MM.1S (cell line): ENCODE results near the gene SPAG7.
A peak's percentile ranks its signal among the peaks of the same experiment; 100 is the strongest.

Experiments
- DNase-seq: peaks from one replicate; pipeline ENCODE4 v3.0.0-alpha.2; 2015
- H2AFZ ChIP-seq: fragments of 300-600 bp; sonication (generic); 2 replicates; pipeline ENCODE4 v1.6.0; 2016; ENCODE audit warnings: antibody characterized with exemption, low read length
- H3F3A ChIP-seq: fragments of 300-600 bp; sonication (generic); 2 replicates; pipeline ENCODE4 v1.6.1; 2016; ENCODE audit warnings: mild to moderate bottlenecking, antibody characterized with exemption, low read length, moderate library complexity, mixed read lengths; ENCODE audit not compliant: insufficient read depth
- H3K27ac ChIP-seq: fragments of 300-600 bp; sonication (generic); 2 replicates; pipeline ENCODE4 v1.5.1; 2016; ENCODE audit warnings: mild to moderate bottlenecking, low read length
- H3K27me3 ChIP-seq: fragments of 300-600 bp; sonication (generic); replicated peaks from 2 replicates; pipeline ENCODE4 v1.6.0; 2016; ENCODE audit warnings: low read length; ENCODE audit not compliant: insufficient read depth
- H3K36me3 ChIP-seq: fragments of 300-600 bp; sonication (generic); replicated peaks from 2 replicates; pipeline ENCODE4 v1.6.1; 2016; ENCODE audit warnings: mild to moderate bottlenecking, low read length, mixed read lengths; ENCODE audit not compliant: insufficient read depth
- H3K4me1 ChIP-seq: fragments of 300-600 bp; sonication (generic); 2 replicates; pipeline ENCODE4 v1.6.1; 2016; ENCODE audit warnings: low read length, mixed read lengths
- H3K4me2 ChIP-seq: fragments of 300-600 bp; sonication (generic); 2 replicates; pipeline ENCODE4 v1.6.0; 2016; ENCODE audit warnings: low read depth, low read length
- H3K4me3 ChIP-seq: fragments of 300-600 bp; sonication (generic); 2 replicates; pipeline ENCODE4 v1.5.1; 2016; ENCODE audit warnings: low read length, mixed read lengths
- H3K79me2 ChIP-seq: fragments of 300-600 bp; sonication (generic); 2 replicates; pipeline ENCODE4 v1.6.1; 2016; ENCODE audit warnings: mixed run types, low read length, mixed read lengths
- H3K9ac ChIP-seq: fragments of 300-600 bp; sonication (generic); 2 replicates; pipeline ENCODE4 v1.6.1; 2016; ENCODE audit warnings: low read length, mixed read lengths
- H3K9me2 ChIP-seq: fragments of 300-600 bp; sonication (generic); replicated peaks from 2 replicates; pipeline ENCODE4 v1.6.1; 2016; ENCODE audit warnings: mild to moderate bottlenecking, low read length, mixed read lengths; ENCODE audit not compliant: insufficient read depth
- H3K9me3 ChIP-seq: fragments of 300-600 bp; sonication (generic); replicated peaks from 2 replicates; pipeline ENCODE4 v1.6.1; 2016; ENCODE audit warnings: mild to moderate bottlenecking, low read length, mixed read lengths; ENCODE audit not compliant: insufficient read depth
- H4K20me1 ChIP-seq: fragments of 300-600 bp; sonication (generic); 2 replicates; pipeline ENCODE4 v1.6.1; 2016; ENCODE audit warnings: mild to moderate bottlenecking, low read length, moderate library complexity, mixed read lengths; ENCODE audit not compliant: insufficient read depth
- CTCF ChIP-seq: fragments of 300-600 bp; sonication (generic); IDR thresholded peaks from 2 replicates; pipeline ENCODE4 v1.5.1; 2016; ENCODE audit warnings: antibody characterized with exemption, low read length, mixed read lengths
- EZH2 ChIP-seq: fragments of 300-600 bp; sonication (generic); optimal IDR thresholded peaks from 2 replicates; pipeline ENCODE3; 2017; ENCODE audit warnings: low read depth, mild to moderate bottlenecking, antibody characterized with exemption, low read length, mixed read lengths
- EZH2phosphoT487 ChIP-seq: fragments of 300-600 bp; sonication (generic); IDR thresholded peaks from 2 replicates; pipeline ENCODE4 v1.6.1; 2018; ENCODE audit warnings: antibody characterized with exemption, low read length

Gene SPAG7

GRCh38 chr17:4944163-4944553, 23.5 kb downstream of the SPAG7 start:
- Histone ChIP-seq H3K9me3 (no peaks in the 10 kb centered on the region), H4K20me1 (peaks cover 28% of the 10 kb centered on the region), H3K4me2 (peak overlapping the region; percentile 95; the same call in 1 of the 2 replicates), H3K79me2 (peaks cover 86% of the 10 kb centered on the region), H3K9ac (no peak overlapping the region), H3K9me2 (no peaks in the 10 kb centered on the region), H3K36me3 (no peaks in the 10 kb centered on the region), H3F3A (peaks cover 79% of the 10 kb centered on the region), H2AFZ (no peak overlapping the region), H3K4me3 (no peak overlapping the region), H3K27me3 (no peaks in the 10 kb centered on the region), H3K27ac (peak overlapping the region; percentile 55; the same call in 1 of the 2 replicates), H3K4me1 (peaks cover 35% of the 10 kb centered on the region)
- TF ChIP-seq EZH2phosphoT487 = no peak
- TF ChIP-seq CTCF = no peak
- TF ChIP-seq EZH2 = no peak
- DNase-seq = no peak

- Histone ChIP-seq H2AFZ (no peak overlapping the region), H3K36me3 (no peaks in the 10 kb centered on the region), H3K4me2 (no peak overlapping the region), H3K27ac (no peak overlapping the region), H3K79me2 (peaks cover 95% of the 10 kb centered on the region), H4K20me1 (peaks cover 28% of the 10 kb centered on the region), H3K4me3 (no peak overlapping the region), H3F3A (peaks cover 68% of the 10 kb centered on the region), H3K9me3 (no peaks in the 10 kb centered on the region), H3K27me3 (no peaks in the 10 kb centered on the region), H3K9ac (no peak overlapping the region), H3K4me1 (peaks cover 44% of the 10 kb centered on the region), H3K9me2 (no peaks in the 10 kb centered on the region)
- no peak for DNase-seq
- TF ChIP-seq EZH2 (no peak), EZH2phosphoT487 (no peak), CTCF (no peak)
Observed at GRCh38 chr17:4942760-4943508, 24.7 kb downstream of the SPAG7 start.

- peaks cover 55% of the 10 kb centered on the region for H3F3A ChIP-seq
- TF ChIP-seq CTCF (no peak), EZH2phosphoT487 (no peak), EZH2 (no peak)
- no peaks in the 10 kb centered on the region for H3K9me2 ChIP-seq
- H3K4me2 ChIP-seq = peak overlapping the region; percentile 96
- no peaks in the 10 kb centered on the region for H3K27me3 ChIP-seq
- H3K27ac ChIP-seq = peak overlapping the region; percentile 91; the same call in 1 of the 2 replicates
- peaks cover 85% of the 10 kb centered on the region for H3K79me2 ChIP-seq
- peaks cover 40% of the 10 kb centered on the region for H3K4me1 ChIP-seq
- no peaks in the 10 kb centered on the region for H3K9me3 ChIP-seq
- peak overlapping the region; percentile 78 for H3K4me3 ChIP-seq
- no peaks in the 10 kb centered on the region for H3K36me3 ChIP-seq
- H3K9ac ChIP-seq = peak overlapping the region; percentile 95
- no peak overlapping the region for H2AFZ ChIP-seq
- peaks cover 18% of the 10 kb centered on the region for H4K20me1 ChIP-seq
- DNase-seq = no peak
Observed at GRCh38 chr17:4941319-4941610, 26.4 kb downstream of the SPAG7 start.
